Neuronal stem cell (in vitro differentiated cells): Measurements from ENCODE around the gene KATNAL1.
"Not testable (repeated sequence)": the region's sequence is repeated elsewhere in the genome, so short reads cannot be mapped to it uniquely, and the experiment has no call there.

Source experiments
- DNase-seq: peaks from one replicate; pipeline ENCODE4 v3.0.0-alpha.2; 2013; ENCODE audit warnings: low spot score
- H2AFZ ChIP-seq: one replicate; pipeline ENCODE4 v1.6.1; 2013; ENCODE audit warnings: mild to moderate bottlenecking, low read length, inconsistent platforms
- H2AK5ac ChIP-seq: 2 replicates; pipeline ENCODE4 v1.6.1; 2013; ENCODE audit warnings: low read depth, mild to moderate bottlenecking, inconsistent platforms, low read length, moderate library complexity, mixed read lengths
- H2BK120ac ChIP-seq: 2 replicates; pipeline ENCODE4 v1.6.1; 2013; ENCODE audit warnings: low read depth, mild to moderate bottlenecking, inconsistent platforms, low read length, moderate library complexity, mixed read lengths
- H2BK12ac ChIP-seq: one replicate; pipeline ENCODE4 v1.6.1; 2013; ENCODE audit warnings: low read length, inconsistent platforms
- H2BK15ac ChIP-seq: 2 replicates; pipeline ENCODE4 v1.6.1; 2013; ENCODE audit warnings: mild to moderate bottlenecking, low read length, inconsistent platforms, mixed read lengths
- H2BK5ac ChIP-seq: one replicate; pipeline ENCODE4 v1.6.1; 2013; ENCODE audit warnings: inconsistent platforms, mild to moderate bottlenecking, low read length, moderate library complexity
- H3K14ac ChIP-seq: one replicate; pipeline ENCODE4 v1.6.1; 2013; ENCODE audit warnings: low read length, inconsistent platforms
- H3K18ac ChIP-seq: 2 replicates; pipeline ENCODE4 v1.6.1; 2013; ENCODE audit warnings: low read length, inconsistent platforms
- H3K23ac ChIP-seq: 2 replicates; pipeline ENCODE4 v1.6.1; 2013; ENCODE audit warnings: low read depth, mild to moderate bottlenecking, mixed read lengths, low read length, inconsistent platforms; ENCODE audit not compliant: poor library complexity
- H3K27ac ChIP-seq: replicated peaks from 3 replicates; pipeline ENCODE4 v1.5.1; 2013; ENCODE audit warnings: low read length, inconsistent platforms
- H3K27me3 ChIP-seq, 3 experiments: 2 replicates each; pipeline ENCODE4 v1.6.1; 2013; ENCODE audit warnings: low read length in 3 of 3, mild to moderate bottlenecking in 2 of 3, inconsistent platforms in 1 of 3, low read depth in 1 of 3, mixed read lengths in 1 of 3, moderate library complexity in 1 of 3; ENCODE audit not compliant: control insufficient read depth in 3 of 3, insufficient read depth in 3 of 3
- H3K36me3 ChIP-seq, 2 donors: replicated peaks in 1 of 2; 2 replicates each; pipeline ENCODE4 v1.6.1; 2013; ENCODE audit warnings: low read length in 2 of 2; ENCODE audit not compliant: control insufficient read depth in 2 of 2, insufficient read depth in 2 of 2
- H3K4ac ChIP-seq: 2 replicates; pipeline ENCODE4 v1.6.1; 2013; ENCODE audit warnings: inconsistent platforms, mild to moderate bottlenecking, low read length, moderate library complexity
- H3K4me1 ChIP-seq, 2 donors: 1 replicate in 1 of 2; 2 replicates in 1 of 2; pipeline ENCODE4 v1.6.1; 2013; ENCODE audit warnings: low read length in 2 of 2, low read depth in 1 of 2; ENCODE audit not compliant: control insufficient read depth in 2 of 2, insufficient read depth in 1 of 2
- H3K4me2 ChIP-seq: one replicate; pipeline ENCODE4 v1.6.1; 2013; ENCODE audit warnings: mild to moderate bottlenecking, low read length, inconsistent platforms; ENCODE audit not compliant: insufficient read depth, poor library complexity, severe bottlenecking
- H3K4me3 ChIP-seq, 2 donors: 2 replicates each; pipeline ENCODE4 v1.5.1; 2013; ENCODE audit warnings: low read length in 2 of 2, mild to moderate bottlenecking in 2 of 2, inconsistent platforms in 1 of 2, moderate library complexity in 1 of 2
- H3K79me1 ChIP-seq: one replicate; pipeline ENCODE4 v1.6.1; 2013; ENCODE audit warnings: low read depth, mild to moderate bottlenecking, inconsistent platforms, low read length, moderate library complexity
- H3K9ac ChIP-seq: one replicate; pipeline ENCODE4 v1.6.1; 2013; ENCODE audit warnings: mild to moderate bottlenecking, low read depth, low read length, inconsistent platforms; ENCODE audit not compliant: poor library complexity
- H3K9me3 ChIP-seq, 2 donors: replicated peaks in 1 of 2; 2 replicates each; pipeline versions ENCODE3 to v1.6.1; 2013; ENCODE audit warnings: low read length in 2 of 2, mild to moderate bottlenecking in 2 of 2, inconsistent platforms in 1 of 2, low read depth in 1 of 2, mixed read lengths in 1 of 2, moderate library complexity in 1 of 2; ENCODE audit not compliant: control insufficient read depth in 2 of 2, insufficient read depth in 1 of 2
- H4K8ac ChIP-seq: one replicate; pipeline ENCODE4 v1.6.1; 2013; ENCODE audit warnings: low read depth, mild to moderate bottlenecking, inconsistent platforms, low read length, moderate library complexity
- H4K91ac ChIP-seq: one replicate; pipeline ENCODE4 v1.6.1; 2013; ENCODE audit warnings: low read length, low read depth, mild to moderate bottlenecking, inconsistent platforms; ENCODE audit not compliant: poor library complexity
- WGBS, 2 donors: extraction: QIAGEN DNeasy Blood & Tissue Kit; methylation state at CpG; one replicate each; pipeline ENCODE4 v1.1.7; 2013; ENCODE audit warnings: missing lambda C conversion rate in 2 of 2, mixed read lengths in 1 of 2; ENCODE audit not compliant: insufficient read length in 2 of 2, insufficient replicate concordance in 1 of 2; ENCODE audit errors: extremely low coverage in 2 of 2; 5-methylcytosine and 5-hydroxymethylcytosine counted together

The KATNAL1 gene

GRCh38 chr13:30179597-30180276, 127.6 kb downstream of the KATNAL1 start:
- Histone ChIP-seq H2AFZ (no peak overlapping the region), H3K9ac (no peak overlapping the region), H3K4ac (no peak overlapping the region), H3K27me3 (no peaks in the 10 kb centered on the region), H4K8ac (no peak overlapping the region), H3K9me3 (peaks cover 0 to 2% of the 10 kb centered on the region in 2 donors), H2BK5ac (no peak overlapping the region), H3K4me3 (no peak overlapping the region), H2BK12ac (no peak overlapping the region), H3K4me2 (no peak overlapping the region), H2BK120ac (no peak overlapping the region), H4K91ac (no peak overlapping the region), H3K18ac (no peak overlapping the region), H2AK5ac (no peak overlapping the region), H2BK15ac (no peak overlapping the region), H3K36me3 (no peaks in the 10 kb centered on the region), H3K4me1 (peaks cover 0 to 7% of the 10 kb centered on the region in 2 donors), H3K23ac (no peak overlapping the region), H3K27ac (no peak overlapping the region), H3K79me1 (no peaks in the 10 kb centered on the region), H3K14ac (no peak overlapping the region)
- DNase-seq = no peak
- WGBS, 2 donors = no CpG with 5 or more reads among the region's 2 CpGs

- H2AK5ac ChIP-seq = no peak overlapping the region
- peak overlapping the region; percentile 69 for H3K18ac ChIP-seq
- no peaks in the 10 kb centered on the region for H3K79me1 ChIP-seq
- no peak overlapping the region for H4K8ac ChIP-seq
- no peaks in the 10 kb centered on the region for H3K36me3 ChIP-seq
- no peak overlapping the region for H3K4me3 ChIP-seq
- no peak overlapping the region for H3K9ac ChIP-seq
- H2BK12ac ChIP-seq = no peak overlapping the region
- H3K4me1 ChIP-seq = peaks cover 0 to 7% of the 10 kb centered on the region in 2 donors
- no peak overlapping the region for H2AFZ ChIP-seq
- no peak overlapping the region for H2BK5ac ChIP-seq
- no peaks in the 10 kb centered on the region for H3K9me3 ChIP-seq
- H3K27ac ChIP-seq = no peak overlapping the region
- WGBS, 2 donors = no CpG with 5 or more reads among the region's 5 CpGs
- H3K27me3 ChIP-seq = no peaks in the 10 kb centered on the region
- no peak overlapping the region for H2BK120ac ChIP-seq
- H3K23ac ChIP-seq = no peak overlapping the region
- no peak overlapping the region for H3K4me2 ChIP-seq
- no peak overlapping the region for H4K91ac ChIP-seq
- H3K4ac ChIP-seq = no peak overlapping the region
- DNase-seq = no peak
- H3K14ac ChIP-seq = no peak overlapping the region
- no peak overlapping the region for H2BK15ac ChIP-seq
Measured at GRCh38 chr13:30178976-30179375, 128.4 kb downstream of the KATNAL1 start.

- H3K79me1 ChIP-seq = no peaks in the 10 kb centered on the region
- no peak overlapping the region for H3K4me3 ChIP-seq
- no peak overlapping the region for H4K8ac ChIP-seq
- H3K36me3 ChIP-seq = no peaks in the 10 kb centered on the region
- no peak overlapping the region for H3K14ac ChIP-seq
- H3K4ac ChIP-seq = no peak overlapping the region
- H3K27me3 ChIP-seq = no peaks in the 10 kb centered on the region
- H3K9me3 ChIP-seq = no peaks in the 10 kb centered on the region
- WGBS, 2 donors = no CpG with 5 or more reads among the region's 5 CpGs
- peaks cover 4 to 6% of the 10 kb centered on the region in 2 donors for H3K4me1 ChIP-seq
- no peak overlapping the region for H3K9ac ChIP-seq
- H2BK15ac ChIP-seq = no peak overlapping the region
- no peak overlapping the region for H4K91ac ChIP-seq
- no peak overlapping the region for H3K23ac ChIP-seq
- no peak for DNase-seq
- no peak overlapping the region for H2BK5ac ChIP-seq
- H2AFZ ChIP-seq = no peak overlapping the region
- H2BK12ac ChIP-seq = no peak overlapping the region
- H3K18ac ChIP-seq = no peak overlapping the region
- H3K4me2 ChIP-seq = no peak overlapping the region
- no peak overlapping the region for H3K27ac ChIP-seq
- no peak overlapping the region for H2BK120ac ChIP-seq
- H2AK5ac ChIP-seq = no peak overlapping the region
Measured at GRCh38 chr13:30175166-30175565, 132.2 kb downstream of the KATNAL1 start.

GRCh38 chr13:30174250-30174649, 133.1 kb downstream of the KATNAL1 start:
- H3K27ac ChIP-seq, H2BK5ac ChIP-seq, H3K36me3 ChIP-seq, DNase-seq, H3K23ac ChIP-seq, H3K14ac ChIP-seq, H3K4me3 ChIP-seq, H3K4me1 ChIP-seq, H2BK15ac ChIP-seq, H4K91ac ChIP-seq, H3K4me2 ChIP-seq, H2BK120ac ChIP-seq, H3K27me3 ChIP-seq, H3K4ac ChIP-seq, H3K9me3 ChIP-seq, H2AFZ ChIP-seq, H4K8ac ChIP-seq, H3K18ac ChIP-seq, H2BK12ac ChIP-seq, H3K9ac ChIP-seq, H2AK5ac ChIP-seq, H3K79me1 ChIP-seq: not testable (repeated sequence)
- no CpG with 5 or more reads among the region's 6 CpGs for WGBS, 2 donors
